NOMO-1 treated with DMSO at 0.1 percent for 48 hours (cell line): ENCODE data around the gene ZNF534.
"Not testable (repeated sequence)": the region's sequence is repeated elsewhere in the genome, so short reads cannot be mapped to it uniquely, and the experiment has no call there.

Experiments
- DNase-seq: peaks from one replicate; lab custom pipeline; 2025; ENCODE audit not compliant: unreplicated experiment; lab: John Stamatoyannopoulos, UW

Gene ZNF534

GRCh38 chr19:52494518-52494917 is 65.6 kb downstream of the ZNF534 start:
- no peak for DNase-seq

- DNase-seq, result no peak
Measured at GRCh38 chr19:52498571-52498970, 69.6 kb downstream of the ZNF534 start.

DNA sequence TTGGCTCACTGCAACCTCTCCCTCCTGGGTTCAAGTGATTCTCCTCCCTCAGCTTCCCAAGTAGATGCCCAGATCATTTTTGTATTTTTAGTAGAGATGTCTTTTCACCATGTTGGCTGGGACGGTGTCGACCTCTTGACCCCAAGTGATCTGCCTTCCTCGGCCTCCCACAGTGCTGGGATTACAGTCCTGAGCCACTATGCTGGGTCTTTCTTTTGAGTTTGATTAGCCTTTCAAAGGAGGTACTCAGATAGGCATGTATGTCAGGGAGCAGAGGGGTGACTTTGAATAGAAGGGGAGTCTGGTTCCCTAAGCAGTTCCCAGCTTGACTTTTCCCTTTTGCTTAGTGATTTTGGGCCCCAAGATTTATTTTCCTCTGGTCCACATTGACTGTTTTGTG is 71.5 kb downstream of the ZNF534 start:
- not testable (repeated sequence) for DNase-seq

- DNase-seq, result not testable (repeated sequence)
Measured at GRCh38 chr19:52500991-52501390, 72.0 kb downstream of the ZNF534 start.
